ENCODE results near the gene IGFN1. TPM values are rescaled to one million over a fixed set of nuclear protein-coding genes. Genes with fewer than 3 reads are reported as not detected.

The IGFN1 gene
- total and polyA plus RNA-seq, 4 donors: 0.03 to 0.14 (median 0.08) TPM; not detected in 1

GRCh38 chr1:201185527-201186128, 5.0 kb upstream of the IGFN1 start:
- Histone ChIP-seq H3K9me3 (ENCODE audit: control insufficient read depth in 4 of 4, low read length in 3 of 4) (no peaks in the 10 kb centered on the region), H3K4me3 (ENCODE audit: low read depth in 1 of 3, low read length in 3 of 3) (no peak overlapping the region), H3K36me3 (ENCODE audit: control insufficient read depth in 4 of 4, insufficient read depth in 3 of 4, low read depth in 1 of 4, low read length in 3 of 4) (no peaks in the 10 kb centered on the region), H3K9ac (ENCODE audit: low read depth in 1 of 2, low read length in 2 of 2) (no peak overlapping the region), H3K27me3 (ENCODE audit: control insufficient read depth in 4 of 4, insufficient read depth in 4 of 4, low read length in 3 of 4) (no peaks in the 10 kb centered on the region), H3K27ac (ENCODE audit: low read depth in 1 of 2, low read length in 2 of 2) (no peak overlapping the region), H3K4me1 (ENCODE audit: control insufficient read depth in 4 of 4, insufficient read depth in 4 of 4, low read length in 3 of 4) (peaks cover 0 to 2% (median 0%) of the 10 kb centered on the region in 4 donors)
- WGBS: 88% methylated on average over 5 of the region's 5 CpGs
- TF ChIP-seq GABPA (IDR thresholded peaks at IDR 0.05 in 1 of 2, conservative IDR thresholded peaks at IDR 0.05 in 1 of 2) (no peak), FOXA2 (IDR thresholded peaks at IDR 0.05) (no peak), REST (IDR thresholded peaks at IDR 0.05) (no peak), TAF1 (conservative IDR thresholded peaks at IDR 0.05) (no peak), RXRA (IDR thresholded peaks at IDR 0.05) (no peak), NR2F2 (IDR thresholded peaks at IDR 0.05) (no peak), JUND (IDR thresholded peaks at IDR 0.05) (no peak), EGR1 (IDR thresholded peaks at IDR 0.05; ENCODE audit: low read depth in 2 of 2) (no peak)
- DNase-seq (ENCODE audit: low spot score): no peak

- Histone ChIP-seq H3K4me3 (ENCODE audit: low read depth in 1 of 3, low read length in 3 of 3) (no peak overlapping the region), H3K36me3 (ENCODE audit: control insufficient read depth in 4 of 4, insufficient read depth in 3 of 4, low read depth in 1 of 4, low read length in 3 of 4) (no peaks in the 10 kb centered on the region), H3K4me1 (ENCODE audit: control insufficient read depth in 4 of 4, insufficient read depth in 4 of 4, low read length in 3 of 4) (peaks cover 0 to 2% (median 0%) of the 10 kb centered on the region in 4 donors), H3K9ac (ENCODE audit: low read depth in 1 of 2, low read length in 2 of 2) (no peak overlapping the region), H3K27me3 (ENCODE audit: control insufficient read depth in 4 of 4, insufficient read depth in 4 of 4, low read length in 3 of 4) (peaks cover 0 to 2% (median 0%) of the 10 kb centered on the region in 4 donors), H3K27ac (ENCODE audit: low read depth in 1 of 2, low read length in 2 of 2) (no peak overlapping the region), H3K9me3 (ENCODE audit: control insufficient read depth in 4 of 4, low read length in 3 of 4) (no peaks in the 10 kb centered on the region)
- no peak for TF ChIP-seq MAX (IDR thresholded peaks at IDR 0.05)
- no peak for TF ChIP-seq RXRA (IDR thresholded peaks at IDR 0.05)
- no peak for TF ChIP-seq SP1 (IDR thresholded peaks at IDR 0.05)
- no peak for TF ChIP-seq HNF4A (conservative IDR thresholded peaks at IDR 0.05)
- no peak for TF ChIP-seq JUND (IDR thresholded peaks at IDR 0.05)
- TF ChIP-seq GABPA (IDR thresholded peaks at IDR 0.05 in 1 of 2, conservative IDR thresholded peaks at IDR 0.05 in 1 of 2): no peak
- TF ChIP-seq FOXA2 (IDR thresholded peaks at IDR 0.05): no peak
- TF ChIP-seq REST (IDR thresholded peaks at IDR 0.05): no peak
- TF ChIP-seq YY1 (IDR thresholded peaks at IDR 0.05): no peak
- no peak for TF ChIP-seq TAF1 (conservative IDR thresholded peaks at IDR 0.05)
- no peak for TF ChIP-seq RAD21 (IDR thresholded peaks at IDR 0.05)
- no peak for TF ChIP-seq ATF3 (IDR thresholded peaks at IDR 0.05)
- no peak for TF ChIP-seq ZBTB33 (IDR thresholded peaks at IDR 0.05)
- no peak for DNase-seq (ENCODE audit: low spot score)
- WGBS: 85% methylated on average over 3 of the region's 3 CpGs
Measured at GRCh38 chr1:201186192-201186591, 4.4 kb upstream of the IGFN1 start.
